Measurements from ENCODE around the gene CIB4.

CIB4 gene

GRCh38 chr2:26578581-26578980 lies 62.6 kb downstream of the CIB4 start:
- TF ChIP-seq CTCF (IDR thresholded peaks at IDR 0.05; ENCODE audit: low read depth, low read length, missing control alignments): no peak
- in situ Hi-C loops (cut with HindIII; ENCODE audit: low sequenced_read_pairs): no loop called here
- no peak overlapping the region for H3K4me3 ChIP-seq (ENCODE audit: low read depth, low read length)
- no peak for DNase-seq (ENCODE audit: low read depth)

- DNase-seq (ENCODE audit: low read depth): no peak
- H3K4me3 ChIP-seq (ENCODE audit: low read depth, low read length): no peak overlapping the region
- in situ Hi-C loops (cut with HindIII; ENCODE audit: low sequenced_read_pairs): no loop called here
- TF ChIP-seq CTCF (IDR thresholded peaks at IDR 0.05; ENCODE audit: low read depth, low read length, missing control alignments): no peak
Observed at GRCh38 chr2:26578113-26578458, 63.1 kb downstream of the CIB4 start.

- H3K4me3 ChIP-seq (ENCODE audit: low read depth, low read length): no peak overlapping the region
- peak; percentile 12 for DNase-seq (ENCODE audit: low read depth)
- in situ Hi-C loops (cut with HindIII; ENCODE audit: low sequenced_read_pairs): no loop called here
- peak; percentile 98 for TF ChIP-seq CTCF (IDR thresholded peaks at IDR 0.05; ENCODE audit: low read depth, low read length, missing control alignments)
Observed at GRCh38 chr2:26577442-26578112, 63.6 kb downstream of the CIB4 start.

- no peak for TF ChIP-seq CTCF (IDR thresholded peaks at IDR 0.05; ENCODE audit: low read depth, low read length, missing control alignments)
- in situ Hi-C loops (cut with HindIII; ENCODE audit: low sequenced_read_pairs): no loop called here
- no peak for DNase-seq (ENCODE audit: low read depth)
- no peak overlapping the region for H3K4me3 ChIP-seq (ENCODE audit: low read depth, low read length)
Observed at GRCh38 chr2:26576565-26577441, 64.4 kb downstream of the CIB4 start.

GRCh38 chr2:26575836-26576564 lies 65.2 kb downstream of the CIB4 start:
- TF ChIP-seq CTCF (IDR thresholded peaks at IDR 0.05; ENCODE audit: low read depth, low read length, missing control alignments): no peak
- no peak overlapping the region for H3K4me3 ChIP-seq (ENCODE audit: low read depth, low read length)
- no peak for DNase-seq (ENCODE audit: low read depth)
- in situ Hi-C loops (cut with HindIII; ENCODE audit: low sequenced_read_pairs): no loop called here

- in situ Hi-C loops (cut with HindIII; ENCODE audit: low sequenced_read_pairs): loop anchor here (5.0 kb wide), 1 partner anchor 43 kb away; no protein-coding TSS in a partner anchor
- H3K4me3 ChIP-seq (ENCODE audit: low read depth, low read length): no peak overlapping the region
- DNase-seq (ENCODE audit: low read depth): no peak
- TF ChIP-seq CTCF (IDR thresholded peaks at IDR 0.05; ENCODE audit: low read depth, low read length, missing control alignments): no peak
Observed at GRCh38 chr2:26574900-26575560, 66.1 kb downstream of the CIB4 start.

Measured in astrocyte of the cerebellum (primary cell).